OCI-LY1 (cell line): ENCODE data around the gene NSUN6.

Source experiments
- H2AFZ ChIP-seq: fragments of 200-600 bp; sonication (generic), shearing (Covaris generic); 2 replicates; pipeline ENCODE4 v1.6.0; 2014; ENCODE audit warnings: antibody characterized with exemption, mild to moderate bottlenecking, low read length
- H3F3A ChIP-seq: fragments of 200-600 bp; sonication (generic), shearing (Covaris generic); 2 replicates; pipeline ENCODE4 v1.6.0; 2014; ENCODE audit warnings: mild to moderate bottlenecking, antibody characterized with exemption, low read length, moderate library complexity; ENCODE audit not compliant: insufficient read depth
- H3K27ac ChIP-seq: fragments of 200-600 bp; sonication (generic); 2 replicates; pipeline ENCODE4 v1.5.1; 2014; ENCODE audit warnings: low read length, mixed run types, mild to moderate bottlenecking, low read depth; ENCODE audit not compliant: poor library complexity, severe bottlenecking
- H3K27me3 ChIP-seq: fragments of 200-600 bp; sonication (generic); 2 replicates; pipeline ENCODE4 v1.6.0; 2014; ENCODE audit warnings: antibody characterized with exemption, mild to moderate bottlenecking, low read length, moderate library complexity; ENCODE audit not compliant: insufficient read depth
- H3K36me3 ChIP-seq: fragments of 200-600 bp; sonication (generic); 2 replicates; pipeline ENCODE4 v1.6.1; 2014; ENCODE audit warnings: mild to moderate bottlenecking, antibody characterized with exemption, low read length, moderate library complexity, mixed read lengths; ENCODE audit not compliant: insufficient read depth
- H3K4me1 ChIP-seq: fragments of 200-600 bp; sonication (generic); 2 replicates; pipeline ENCODE4 v1.5.1; 2014; ENCODE audit warnings: mild to moderate bottlenecking, low read length, moderate library complexity; ENCODE audit not compliant: insufficient read depth, severe bottlenecking
- H3K4me2 ChIP-seq: fragments of 200-600 bp; sonication (generic), shearing (Covaris generic); 2 replicates; pipeline ENCODE4 v1.6.1; 2014; ENCODE audit warnings: low read length
- H3K4me3 ChIP-seq: fragments of 200-600 bp; sonication (generic); 2 replicates; pipeline ENCODE4 v1.5.1; 2014; ENCODE audit warnings: low read length, low read depth, mild to moderate bottlenecking, mixed read lengths; ENCODE audit not compliant: poor library complexity, severe bottlenecking
- H3K79me2 ChIP-seq: fragments of 200-600 bp; shearing (Covaris generic); 2 replicates; pipeline ENCODE4 v1.6.1; 2016; ENCODE audit warnings: mixed run types, low read length, mixed read lengths; ENCODE audit not compliant: insufficient read depth
- H3K9ac ChIP-seq: fragments of 200-600 bp; sonication (generic), shearing (Covaris generic); 2 replicates; pipeline ENCODE4 v1.6.1; 2014; ENCODE audit warnings: mild to moderate bottlenecking, low read length, mixed read lengths
- H3K9me2 ChIP-seq: fragments of 200-600 bp; sonication (generic), shearing (Covaris generic); 2 replicates; pipeline ENCODE4 v1.6.1; 2014; ENCODE audit warnings: low read depth, mild to moderate bottlenecking, low read length, mixed read lengths
- H3K9me3 ChIP-seq: fragments of 200-600 bp; shearing (Covaris generic); 2 replicates; pipeline ENCODE4 v1.6.1; 2014; ENCODE audit warnings: low read length, mixed read lengths
- H4K20me1 ChIP-seq: fragments of 200-600 bp; sonication (generic), shearing (Covaris generic); 2 replicates; pipeline ENCODE4 v1.6.0; 2016; ENCODE audit warnings: mild to moderate bottlenecking, low read length; ENCODE audit not compliant: insufficient read depth
- CTCF ChIP-seq: fragments of 200-600 bp; sonication (generic), shearing (Covaris generic); IDR thresholded peaks from 2 replicates; pipeline ENCODE4 v1.5.1; 2017; ENCODE audit warnings: mild to moderate bottlenecking, antibody characterized with exemption, low read length, moderate library complexity, mixed read lengths
- EZH2 ChIP-seq: fragments of 200-600 bp; sonication (generic), shearing (Covaris generic); IDR thresholded peaks from 2 replicates; pipeline ENCODE4 v1.8.0; 2017; ENCODE audit warnings: borderline replicate concordance, mixed run types, mild to moderate bottlenecking, antibody characterized with exemption, low read length, moderate library complexity, mixed read lengths

NSUN6 gene

GRCh38 chr10:18582803-18583202, 68.6 kb downstream of the NSUN6 start:
- H3K36me3 ChIP-seq: peaks cover 75% of the 10 kb centered on the region
- no peaks in the 10 kb centered on the region for H4K20me1 ChIP-seq
- no peak overlapping the region for H3K4me3 ChIP-seq
- no peaks in the 10 kb centered on the region for H3K27me3 ChIP-seq
- no peaks in the 10 kb centered on the region for H3K79me2 ChIP-seq
- no peak overlapping the region for H2AFZ ChIP-seq
- no peak overlapping the region for H3K9ac ChIP-seq
- no peaks in the 10 kb centered on the region for H3K9me2 ChIP-seq
- H3K27ac ChIP-seq: no peak overlapping the region
- H3K4me2 ChIP-seq: no peak overlapping the region
- no peaks in the 10 kb centered on the region for H3K9me3 ChIP-seq
- H3K4me1 ChIP-seq: no peaks in the 10 kb centered on the region
- TF ChIP-seq EZH2: no peak
- no peak for TF ChIP-seq CTCF
- H3F3A ChIP-seq: no peaks in the 10 kb centered on the region

- Histone ChIP-seq H3K4me3 (no peak overlapping the region), H3K4me1 (no peaks in the 10 kb centered on the region), H3K36me3 (peaks cover 60% of the 10 kb centered on the region), H3K79me2 (no peaks in the 10 kb centered on the region), H4K20me1 (no peaks in the 10 kb centered on the region), H2AFZ (no peak overlapping the region), H3K9me3 (no peaks in the 10 kb centered on the region), H3K27me3 (no peaks in the 10 kb centered on the region), H3K27ac (no peak overlapping the region), H3K9ac (no peak overlapping the region), H3K4me2 (no peak overlapping the region), H3K9me2 (no peaks in the 10 kb centered on the region), H3F3A (no peaks in the 10 kb centered on the region)
- TF ChIP-seq CTCF: no peak
- no peak for TF ChIP-seq EZH2
Measured at GRCh38 chr10:18577823-18578685, 73.3 kb downstream of the NSUN6 start.

GRCh38 chr10:18576586-18576985, 74.8 kb downstream of the NSUN6 start:
- Histone ChIP-seq H3K79me2 (no peaks in the 10 kb centered on the region), H3K27me3 (no peaks in the 10 kb centered on the region), H2AFZ (no peak overlapping the region), H3K4me2 (no peak overlapping the region), H4K20me1 (no peaks in the 10 kb centered on the region), H3K9me2 (no peaks in the 10 kb centered on the region), H3K4me3 (no peak overlapping the region), H3K9ac (no peak overlapping the region), H3K9me3 (peaks cover 8% of the 10 kb centered on the region; the same call in 1 of the 2 replicates), H3K27ac (no peak overlapping the region), H3F3A (no peaks in the 10 kb centered on the region), H3K36me3 (peaks cover 50% of the 10 kb centered on the region), H3K4me1 (no peaks in the 10 kb centered on the region)
- TF ChIP-seq CTCF: no peak
- no peak for TF ChIP-seq EZH2
